Measurements from ENCODE around the gene GAPDHS. TPM values are rescaled to one million over a fixed set of nuclear protein-coding genes. Genes with fewer than 3 reads are reported as not detected.

Gene GAPDHS
- total and polyA plus RNA-seq, 2 donors (not counting 1 experiment from before 2014, with no cell fraction given): not detected

DNA sequence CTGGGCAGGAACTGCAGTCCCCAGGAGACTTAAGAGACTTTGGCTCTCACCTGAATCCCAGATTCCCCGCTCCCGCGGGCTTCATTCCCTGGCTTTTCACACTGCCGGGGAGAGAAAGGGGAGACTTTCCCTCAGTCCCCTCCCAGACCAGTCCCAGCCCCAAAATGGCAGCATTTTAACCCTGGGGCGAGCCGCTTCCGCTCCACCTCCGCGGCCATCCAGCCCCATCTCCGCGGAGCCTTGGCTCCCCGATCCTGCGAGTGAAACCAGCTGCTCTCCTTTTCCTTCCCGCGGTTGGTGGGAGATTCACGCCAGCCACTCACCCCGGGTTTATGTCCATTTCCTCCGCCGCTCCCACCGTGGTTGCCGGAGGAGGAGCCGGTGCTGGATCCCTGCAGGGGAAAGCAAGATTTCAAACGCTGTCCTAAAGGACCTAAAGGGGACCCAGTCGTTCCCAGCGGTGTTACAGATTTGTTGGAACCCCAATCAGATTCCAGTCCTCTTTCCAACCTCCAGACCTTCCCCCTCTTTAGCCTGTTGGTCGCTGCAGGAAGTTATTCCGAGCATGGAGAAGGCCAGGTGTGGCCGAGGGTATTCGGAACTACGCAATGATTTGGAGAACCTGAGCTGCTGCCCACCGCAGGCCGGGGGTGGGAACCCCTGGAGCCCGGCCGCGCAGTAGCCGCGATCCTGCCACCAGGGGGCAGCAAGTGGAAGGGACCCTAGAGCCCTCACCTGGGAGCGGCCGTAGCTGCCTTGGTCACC is 23.2 kb upstream of the GAPDHS start:
- CTCF ChIA-PET: interaction anchor here (0.8 to 3.9 kb wide), 24 partner anchors 10 to 208 kb away, joined by 3 to 24 read pairs (median 4); partner anchors contain the start of gene KRTDAP
- Histone ChIP-seq H3K4me1 (ENCODE audit: control insufficient read depth in 2 of 2, insufficient read depth in 2 of 2, low read length in 2 of 2) (peaks cover 19 to 21% of the 10 kb centered on the region in 2 donors), H3K79me2 (ENCODE audit: control insufficient read depth, insufficient read depth, low read length) (no peaks in the 10 kb centered on the region), H3K4me3 (ENCODE audit: control extremely low read depth in 1 of 5, extremely low read depth in 1 of 5, insufficient read depth in 1 of 5, low read depth in 2 of 5, low read length in 4 of 5) (peak overlapping the region in 4 of 5 experiments; percentile 6 to 62 (median 37)), H3K9ac (ENCODE audit: low read length) (peak overlapping the region; percentile 50), H4K20me1 (ENCODE audit: control insufficient read depth, insufficient read depth, low read length, poor library complexity, severe bottlenecking) (no peaks in the 10 kb centered on the region), H3K9me3 (ENCODE audit: control extremely low read depth in 1 of 3, control insufficient read depth in 2 of 3, insufficient read depth in 1 of 3, low read length in 2 of 3) (peaks cover 0 to 11% (median 0%) of the 10 kb centered on the region in 3 donors), H3K27me3 (replicated peaks in 1 of 4; ENCODE audit: control extremely low read depth in 1 of 4, control insufficient read depth in 3 of 4, insufficient read depth in 4 of 4, low read length in 3 of 4) (peaks cover 0 to 71% (median 11%) of the 10 kb centered on the region in 4 experiments), H3K36me3 (replicated peaks in 1 of 2; ENCODE audit: control extremely low read depth in 1 of 2, control insufficient read depth in 1 of 2, extremely low read depth in 1 of 2, insufficient read depth in 2 of 2, low read length in 1 of 2) (no peaks in the 10 kb centered on the region), H2AFZ (ENCODE audit: insufficient read depth, low read depth, low read length, poor library complexity, severe bottlenecking) (peak overlapping the region; percentile 79), H3K27ac (ENCODE audit: low read length in 2 of 2) (no peak overlapping the region), H3K4me2 (replicated peaks; ENCODE audit: low read depth, low read length, poor library complexity, severe bottlenecking) (peak overlapping the region; percentile 79)
- Mint-ChIP-seq H3K4me1 (peaks cover 19% of the 10 kb centered on the region), H3K4me3 (peak overlapping the region; percentile 76), H3K27ac (peak overlapping the region; percentile 59), H3K9me3 (ENCODE audit: insufficient read depth) (no peaks in the 10 kb centered on the region), H3K27me3 (peaks cover 59% of the 10 kb centered on the region)
- ATAC-seq (ENCODE audit: low read depth) (peak; percentile 86), DNase-seq (peak; percentile 84)
- 1% methylated on average over 32 of the region's 39 CpGs for WGBS (ENCODE audit: insufficient coverage)
- intact Hi-C loops (cut with micrococcal nuclease): no loop called here
- POLR2A ChIA-PET: interaction anchor here (0.7 kb wide), 1 partner anchor 695 kb away, joined by 3 read pairs; no protein-coding TSS in a partner anchor
- TF ChIP-seq, protein P1, sequence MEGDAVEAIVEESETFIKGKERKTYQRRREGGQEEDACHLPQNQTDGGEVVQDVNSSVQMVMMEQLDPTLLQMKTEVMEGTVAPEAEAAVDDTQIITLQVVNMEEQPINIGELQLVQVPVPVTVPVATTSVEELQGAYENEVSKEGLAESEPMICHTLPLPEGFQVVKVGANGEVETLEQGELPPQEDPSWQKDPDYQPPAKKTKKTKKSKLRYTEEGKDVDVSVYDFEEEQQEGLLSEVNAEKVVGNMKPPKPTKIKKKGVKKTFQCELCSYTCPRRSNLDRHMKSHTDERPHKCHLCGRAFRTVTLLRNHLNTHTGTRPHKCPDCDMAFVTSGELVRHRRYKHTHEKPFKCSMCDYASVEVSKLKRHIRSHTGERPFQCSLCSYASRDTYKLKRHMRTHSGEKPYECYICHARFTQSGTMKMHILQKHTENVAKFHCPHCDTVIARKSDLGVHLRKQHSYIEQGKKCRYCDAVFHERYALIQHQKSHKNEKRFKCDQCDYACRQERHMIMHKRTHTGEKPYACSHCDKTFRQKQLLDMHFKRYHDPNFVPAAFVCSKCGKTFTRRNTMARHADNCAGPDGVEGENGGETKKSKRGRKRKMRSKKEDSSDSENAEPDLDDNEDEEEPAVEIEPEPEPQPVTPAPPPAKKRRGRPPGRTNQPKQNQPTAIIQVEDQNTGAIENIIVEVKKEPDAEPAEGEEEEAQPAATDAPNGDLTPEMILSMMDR (IDR thresholded peaks at IDR 0.05): peak; percentile 96
- TF ChIP-seq EZH2 (IDR thresholded peaks at IDR 0.05; ENCODE audit: borderline replicate concordance, insufficient read depth, low read depth, low read length, poor library complexity, severe bottlenecking): no peak

DNA sequence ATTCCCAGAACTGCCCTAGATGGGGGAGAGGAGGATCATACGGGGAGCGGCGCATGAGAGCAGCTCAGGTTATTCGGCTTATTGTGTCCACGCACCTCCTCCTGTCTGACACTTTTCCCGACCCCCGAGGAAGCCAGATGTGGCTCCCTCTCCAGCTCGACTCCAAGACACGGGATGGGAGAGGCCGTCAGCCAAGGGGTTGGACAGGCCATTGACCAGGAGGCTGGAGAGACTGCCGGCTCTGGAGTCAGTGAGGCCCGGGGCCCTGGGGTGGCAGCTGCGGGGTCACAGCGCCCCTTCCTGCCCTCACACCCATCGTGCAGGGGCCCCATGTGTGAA is 22.7 kb upstream of the GAPDHS start:
- Histone ChIP-seq H3K36me3 (replicated peaks in 1 of 2; ENCODE audit: control extremely low read depth in 1 of 2, control insufficient read depth in 1 of 2, extremely low read depth in 1 of 2, insufficient read depth in 2 of 2, low read length in 1 of 2) (no peaks in the 10 kb centered on the region), H3K4me2 (replicated peaks; ENCODE audit: low read depth, low read length, poor library complexity, severe bottlenecking) (peak overlapping the region; percentile 79), H3K4me3 (ENCODE audit: control extremely low read depth in 1 of 5, extremely low read depth in 1 of 5, insufficient read depth in 1 of 5, low read depth in 2 of 5, low read length in 4 of 5) (peak overlapping the region in 1 of 5 experiments; percentile 62), H3K4me1 (ENCODE audit: control insufficient read depth in 2 of 2, insufficient read depth in 2 of 2, low read length in 2 of 2) (peaks cover 19 to 21% of the 10 kb centered on the region in 2 donors), H3K9ac (ENCODE audit: low read length) (peak overlapping the region; percentile 50), H4K20me1 (ENCODE audit: control insufficient read depth, insufficient read depth, low read length, poor library complexity, severe bottlenecking) (no peaks in the 10 kb centered on the region), H2AFZ (ENCODE audit: insufficient read depth, low read depth, low read length, poor library complexity, severe bottlenecking) (peak overlapping the region; percentile 79), H3K27ac (ENCODE audit: low read length in 2 of 2) (no peak overlapping the region), H3K9me3 (ENCODE audit: control extremely low read depth in 1 of 3, control insufficient read depth in 2 of 3, insufficient read depth in 1 of 3, low read length in 2 of 3) (peaks cover 0 to 11% (median 0%) of the 10 kb centered on the region in 3 donors), H3K27me3 (replicated peaks in 1 of 4; ENCODE audit: control extremely low read depth in 1 of 4, control insufficient read depth in 3 of 4, insufficient read depth in 4 of 4, low read length in 3 of 4) (peaks cover 0 to 70% (median 11%) of the 10 kb centered on the region in 4 experiments), H3K79me2 (ENCODE audit: control insufficient read depth, insufficient read depth, low read length) (no peaks in the 10 kb centered on the region)
- Mint-ChIP-seq H3K27ac (no peak overlapping the region), H3K9me3 (ENCODE audit: insufficient read depth) (no peaks in the 10 kb centered on the region), H3K4me3 (peak overlapping the region; percentile 76), H3K4me1 (peaks cover 19% of the 10 kb centered on the region), H3K27me3 (peaks cover 54% of the 10 kb centered on the region)
- intact Hi-C loops (cut with micrococcal nuclease): no loop called here
- POLR2A ChIA-PET: interaction anchor here (0.7 kb wide), 1 partner anchor 695 kb away, joined by 3 read pairs; no protein-coding TSS in a partner anchor
- TF ChIP-seq, protein P1 (IDR thresholded peaks at IDR 0.05): peak; percentile 66
- no peak for TF ChIP-seq EZH2 (IDR thresholded peaks at IDR 0.05; ENCODE audit: borderline replicate concordance, insufficient read depth, low read depth, low read length, poor library complexity, severe bottlenecking)
- DNase-seq (no peak), ATAC-seq (ENCODE audit: low read depth) (no peak)
- CTCF ChIA-PET: interaction anchor here (0.8 to 3.9 kb wide), 23 partner anchors 10 to 208 kb away, joined by 3 to 24 read pairs (median 4); partner anchors contain the start of gene KRTDAP
- 22% methylated on average over 12 of the region's 15 CpGs for WGBS (ENCODE audit: insufficient coverage)

All from B cell (primary cell).